Measurements from ENCODE around the gene ETNK2. TPM values are rescaled to one million over a fixed set of nuclear protein-coding genes. Genes with fewer than 3 reads are reported as not detected.
A peak's percentile ranks its signal among the peaks of the same experiment; 100 is the strongest.

The ETNK2 gene
- total RNA-seq, 2 donors from 2014 or later = 4.0 to 15.8 TPM

DNA sequence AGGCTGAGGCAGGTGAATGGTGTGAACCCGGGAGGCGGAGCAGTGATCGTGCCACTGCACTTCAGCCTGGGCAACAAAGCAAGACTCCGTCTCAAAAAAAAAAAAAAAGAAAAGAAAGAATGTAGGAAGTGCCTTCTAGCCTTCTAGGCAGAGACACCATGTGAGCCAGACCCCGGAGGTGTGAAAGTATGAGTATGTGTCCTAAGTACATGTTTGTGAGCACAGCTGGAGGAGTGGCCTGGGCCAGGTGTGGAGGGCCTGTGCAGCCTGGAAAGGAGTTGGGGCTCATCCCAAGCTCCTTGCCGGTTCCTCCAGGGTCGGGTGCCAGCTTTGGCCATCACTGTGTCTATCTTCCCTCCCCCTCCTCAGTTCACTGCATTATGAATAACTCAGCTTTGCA lies 66.0 kb downstream of the ETNK2 start:
- no peaks in the 10 kb centered on the region for H3K9me3 ChIP-seq
- H3K4me3 ChIP-seq = no peak overlapping the region
- peak overlapping the region in 3 of 4 donors; percentile 87 to 92 (median 91) for H3K27ac ChIP-seq
- no peaks in the 10 kb centered on the region for H3K27me3 ChIP-seq
- ATAC-seq = no peak
- peaks cover 96% of the 10 kb centered on the region for H3K4me1 ChIP-seq
- TF ChIP-seq, protein P1, sequence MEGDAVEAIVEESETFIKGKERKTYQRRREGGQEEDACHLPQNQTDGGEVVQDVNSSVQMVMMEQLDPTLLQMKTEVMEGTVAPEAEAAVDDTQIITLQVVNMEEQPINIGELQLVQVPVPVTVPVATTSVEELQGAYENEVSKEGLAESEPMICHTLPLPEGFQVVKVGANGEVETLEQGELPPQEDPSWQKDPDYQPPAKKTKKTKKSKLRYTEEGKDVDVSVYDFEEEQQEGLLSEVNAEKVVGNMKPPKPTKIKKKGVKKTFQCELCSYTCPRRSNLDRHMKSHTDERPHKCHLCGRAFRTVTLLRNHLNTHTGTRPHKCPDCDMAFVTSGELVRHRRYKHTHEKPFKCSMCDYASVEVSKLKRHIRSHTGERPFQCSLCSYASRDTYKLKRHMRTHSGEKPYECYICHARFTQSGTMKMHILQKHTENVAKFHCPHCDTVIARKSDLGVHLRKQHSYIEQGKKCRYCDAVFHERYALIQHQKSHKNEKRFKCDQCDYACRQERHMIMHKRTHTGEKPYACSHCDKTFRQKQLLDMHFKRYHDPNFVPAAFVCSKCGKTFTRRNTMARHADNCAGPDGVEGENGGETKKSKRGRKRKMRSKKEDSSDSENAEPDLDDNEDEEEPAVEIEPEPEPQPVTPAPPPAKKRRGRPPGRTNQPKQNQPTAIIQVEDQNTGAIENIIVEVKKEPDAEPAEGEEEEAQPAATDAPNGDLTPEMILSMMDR (IDR thresholded peaks at IDR 0.05) = no peak
- no peak for TF ChIP-seq POLR2A (IDR thresholded peaks at IDR 0.05)
- WGBS, 2 donors = 65 to 74% methylated on average over 7 of the region's 7 CpGs
- intact Hi-C loops (cut with DNase I) = no loop called here
- no peaks in the 10 kb centered on the region for H3K36me3 ChIP-seq (replicated peaks in 1 of 2; ENCODE audit: insufficient read depth in 1 of 2, low read depth in 2 of 2)
- DNase-seq = no peak

DNA sequence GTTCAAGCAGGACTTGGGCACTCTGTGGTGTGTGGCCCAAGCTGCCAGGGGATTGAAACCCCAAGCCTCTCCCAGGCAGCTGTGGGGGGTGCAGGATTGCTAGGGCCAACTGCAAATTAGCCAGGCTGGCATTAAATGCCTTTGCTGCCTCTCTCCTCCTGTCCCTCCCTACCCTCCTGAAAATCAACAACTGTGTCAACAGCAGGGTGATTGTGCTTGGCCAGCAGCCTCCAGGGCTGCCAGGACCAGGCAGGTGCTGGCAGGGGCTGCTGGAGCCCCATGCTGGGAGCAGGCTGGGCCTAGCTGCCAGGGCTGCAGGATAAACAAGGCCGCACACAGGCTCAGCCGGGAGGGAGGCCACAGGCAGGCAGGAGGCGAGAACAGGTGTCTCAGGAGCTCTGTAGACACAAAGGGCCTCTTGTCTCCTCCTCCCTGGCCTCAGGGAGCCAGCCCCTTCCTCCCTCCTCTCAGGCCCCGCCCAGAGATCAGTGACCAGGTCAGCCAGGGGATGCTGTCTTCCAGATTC lies 67.5 kb downstream of the ETNK2 start:
- 0 to 21% methylated on average over 1 to 4 of the region's 4 CpGs for WGBS, 2 donors
- ATAC-seq = peak; percentile 92
- peak; percentile 94 to 98 (median 98) for DNase-seq
- peak overlapping the region; percentile 87 to 97 (median 92) for H3K27ac ChIP-seq
- peaks cover 100% of the 10 kb centered on the region for H3K4me1 ChIP-seq
- no peaks in the 10 kb centered on the region for H3K27me3 ChIP-seq
- H3K36me3 ChIP-seq (replicated peaks in 1 of 2; ENCODE audit: insufficient read depth in 1 of 2, low read depth in 2 of 2) = no peaks in the 10 kb centered on the region
- intact Hi-C loops (cut with DNase I) = no loop called here
- peak in 2 of 3 donors; percentile 49 to 55 for TF ChIP-seq POLR2A (IDR thresholded peaks at IDR 0.05)
- TF ChIP-seq, protein P1 (IDR thresholded peaks at IDR 0.05) = peak in 2 of 7 experiments; percentile 21 to 24
- no peaks in the 10 kb centered on the region for H3K9me3 ChIP-seq
- no peak overlapping the region for H3K4me3 ChIP-seq

DNA sequence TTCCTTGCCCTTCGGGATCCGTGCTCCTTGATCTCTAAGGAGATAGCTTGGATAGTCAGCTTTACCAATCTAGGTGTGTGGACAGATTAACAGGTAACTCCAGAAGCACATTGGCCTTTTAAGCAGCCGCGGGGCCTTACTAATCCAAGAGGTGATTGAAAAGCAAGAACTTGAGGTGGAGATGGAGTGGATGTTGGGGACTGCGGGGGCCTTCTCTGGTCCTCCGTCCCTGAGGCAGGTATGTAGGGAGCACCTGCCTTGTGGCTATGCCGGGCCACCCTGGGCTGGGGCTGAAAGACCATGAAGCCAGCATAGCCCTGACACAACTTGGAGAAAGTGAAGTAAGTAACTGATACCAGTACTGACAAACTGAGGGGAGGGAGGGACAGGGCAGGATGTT lies 68.4 kb downstream of the ETNK2 start:
- TF ChIP-seq, protein P1 (IDR thresholded peaks at IDR 0.05) = no peak
- no peak for TF ChIP-seq POLR2A (IDR thresholded peaks at IDR 0.05)
- intact Hi-C loops (cut with DNase I) = no loop called here
- no peaks in the 10 kb centered on the region for H3K9me3 ChIP-seq
- peaks cover 100% of the 10 kb centered on the region for H3K4me1 ChIP-seq
- H3K36me3 ChIP-seq (replicated peaks in 1 of 2; ENCODE audit: insufficient read depth in 1 of 2, low read depth in 2 of 2) = no peaks in the 10 kb centered on the region
- DNase-seq (no peak), ATAC-seq (no peak)
- peak overlapping the region; percentile 87 to 97 (median 92) for H3K27ac ChIP-seq
- 64 to 76% methylated on average over 7 of the region's 7 CpGs for WGBS, 2 donors
- H3K4me3 ChIP-seq = no peak overlapping the region
- H3K27me3 ChIP-seq = no peaks in the 10 kb centered on the region

DNA sequence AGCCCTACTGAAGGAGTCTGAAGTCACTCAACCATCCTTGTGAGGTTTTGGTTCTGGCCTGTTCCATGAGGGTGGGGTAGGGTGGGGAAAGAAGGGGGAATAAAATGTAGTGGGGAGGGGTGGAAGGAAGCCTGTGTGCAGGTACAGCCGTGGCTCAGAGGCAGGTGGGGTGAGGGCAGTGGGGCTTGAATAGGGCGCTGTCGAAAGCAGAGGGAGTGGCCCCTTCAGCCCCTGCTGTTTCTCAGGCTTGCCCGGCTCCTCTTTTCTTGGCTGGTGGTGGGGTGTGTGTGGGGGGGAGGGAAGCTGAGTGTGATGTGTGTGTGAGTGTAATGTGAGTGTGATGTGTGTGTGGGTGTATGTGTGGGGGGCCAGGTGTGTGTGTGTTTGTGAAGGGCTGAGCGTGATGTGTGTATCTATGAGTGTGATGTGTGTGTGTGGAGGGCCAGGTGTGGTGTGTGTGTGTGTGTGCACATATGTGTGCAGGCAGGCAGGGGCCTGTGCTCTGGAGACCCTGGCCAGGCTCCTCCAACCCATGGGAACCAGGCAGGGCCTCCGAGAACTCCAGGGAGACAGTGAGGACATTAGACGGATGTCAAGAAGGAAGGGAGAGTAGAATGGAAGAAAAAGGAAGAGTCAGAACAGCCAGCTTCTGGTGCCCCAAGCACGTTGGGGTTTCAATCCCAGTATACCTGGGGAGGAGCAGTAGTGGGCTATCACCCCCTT lies 69.9 kb downstream of the ETNK2 start:
- Histone ChIP-seq H3K4me3 (no peak overlapping the region), H3K9me3 (no peaks in the 10 kb centered on the region), H3K27me3 (no peaks in the 10 kb centered on the region), H3K27ac (peak overlapping the region; percentile 87 to 97 (median 92)), H3K4me1 (peaks cover 100% of the 10 kb centered on the region), H3K36me3 (replicated peaks in 1 of 2; ENCODE audit: insufficient read depth in 1 of 2, low read depth in 2 of 2) (no peaks in the 10 kb centered on the region)
- intact Hi-C loops (cut with DNase I) = no loop called here
- TF ChIP-seq POLR2A (IDR thresholded peaks at IDR 0.05) = no peak
- TF ChIP-seq, protein P1 (IDR thresholded peaks at IDR 0.05) = no peak
- no peak for ATAC-seq
- 76 to 81% methylated on average over 7 to 8 of the region's 8 CpGs for WGBS, 2 donors
- DNase-seq = no peak

All from body of pancreas (tissue), 4 donors.